K562 (cell line): ENCODE results near the gene PLA2G4D. TPM values are rescaled to one million over a fixed set of nuclear protein-coding genes. Genes with fewer than 3 reads are reported as not detected.

ENCODE experiments used
- ATAC-seq: fragments of 200-7000 bp; cut with Tn5 transposase; 3 replicates; pipeline ENCODE4 v1.9.1; 2020; ENCODE audit warnings: moderate library complexity
- BruUV-seq: library from RNA; stranded (reverse); fragments of 400-500 nt; replicated peaks from 2 replicates; lab custom pipeline; 2021; lab: Mats Ljungman, UMichigan
- CTCF ChIA-PET: fragments of 300-600 bp; formaldehyde crosslinking; extraction: SDS; loops from one replicate; lab custom pipeline; 2021; ENCODE audit warnings: low intra/inter-chr PET ratio; lab: Yijun Ruan, JAX
- POLR2A ChIA-PET: fragments of 300-600, 350-650 bp; sonication (Branson Sonifier 250); formaldehyde crosslinking; extraction: SDS; loops from one replicate; lab custom pipeline; 2021; ENCODE audit warnings: antibody characterized with exemption, inconsistent platforms; lab: Yijun Ruan, JAX
- DNase-seq, 4 experiments: peaks; one replicate each; pipeline versions ENCODE4 v3.0.0 to v3.0.0-alpha.2; 2011 to 2018; ENCODE audit warnings: low spot score in 3 of 4, mixed read lengths in 3 of 4; ENCODE audit errors: extremely low read depth in 1 of 4
- FAIRE-seq: peaks from 2 replicates; lab custom pipeline; 2011; peaks lifted over from hg19 to GRCh38; lab: Jason Lieb, UNC
- H2AFZ ChIP-seq: 2 replicates; pipeline ENCODE4 v1.6.0; 2011; ENCODE audit warnings: low read depth, low read length, control low read depth, inconsistent platforms
- H3K27ac ChIP-seq: fragments of 200-600 bp; 3 replicates; pipeline ENCODE4 v1.8.0; 2011; ENCODE audit warnings: low read depth, mild to moderate bottlenecking, control low read depth, inconsistent platforms, low read length, moderate library complexity, mixed read lengths; ENCODE audit errors: extremely low read depth
- H3K27me3 ChIP-seq, 2 experiments: fragments of 300-600 bp in 1 of 2; 2 replicates in 1 of 2; 3 replicates in 1 of 2; pipeline versions ENCODE4 v1.6.0 to v1.8.0; 2011; ENCODE audit warnings: inconsistent platforms in 2 of 2, low read length in 2 of 2, mild to moderate bottlenecking in 1 of 2, mixed read lengths in 1 of 2, moderate library complexity in 1 of 2; ENCODE audit not compliant: control insufficient read depth in 2 of 2, insufficient read depth in 2 of 2
- H3K36me3 ChIP-seq: fragments of 300-600 bp; 3 replicates; pipeline ENCODE4 v1.8.0; 2011; ENCODE audit warnings: mild to moderate bottlenecking, low read length, inconsistent platforms; ENCODE audit not compliant: control insufficient read depth, insufficient read depth
- H3K4me1 ChIP-seq, 2 experiments: fragments of 200-600 bp in 1 of 2; replicated peaks in 1 of 2; 2 replicates in 1 of 2; 3 replicates in 1 of 2; pipeline versions ENCODE4 v1.5.1 to v1.8.0; 2011; ENCODE audit warnings: inconsistent platforms in 2 of 2, low read length in 2 of 2, mild to moderate bottlenecking in 1 of 2, mixed read lengths in 1 of 2, moderate library complexity in 1 of 2; ENCODE audit not compliant: control insufficient read depth in 2 of 2, insufficient read depth in 2 of 2
- H3K4me2 ChIP-seq: 2 replicates; pipeline ENCODE4 v1.6.1; 2011; ENCODE audit warnings: low read length, control low read depth, inconsistent platforms, mixed read lengths; ENCODE audit not compliant: insufficient read depth
- H3K4me3 ChIP-seq: fragments of 200-600 bp; sonication (generic), shearing (Covaris generic); 2 replicates; pipeline ENCODE4 v1.5.1; 2016; ENCODE audit warnings: control low read depth, inconsistent platforms
- H3K79me2 ChIP-seq: fragments of 200-600 bp; 3 replicates; pipeline ENCODE4 v1.8.0; 2011; ENCODE audit warnings: low read length, inconsistent platforms; ENCODE audit not compliant: control insufficient read depth, insufficient read depth
- H3K9ac ChIP-seq, 2 experiments: 2 replicates each; pipeline versions ENCODE4 v1.6.0 to v1.6.1; 2011; ENCODE audit warnings: low read depth in 2 of 2, low read length in 2 of 2, control low read depth in 1 of 2, inconsistent platforms in 1 of 2, mild to moderate bottlenecking in 1 of 2, mixed read lengths in 1 of 2; ENCODE audit not compliant: insufficient read depth in 1 of 2
- H3K9me1 ChIP-seq: one replicate; pipeline ENCODE4 v1.6.0; 2011; ENCODE audit warnings: inconsistent platforms, mild to moderate bottlenecking, low read length, moderate library complexity; ENCODE audit not compliant: control insufficient read depth, insufficient read depth
- H3K9me3 ChIP-seq: replicated peaks from 2 replicates; pipeline ENCODE4 v1.5.1; 2011; ENCODE audit warnings: low read depth, low read length, inconsistent platforms; ENCODE audit not compliant: control insufficient read depth, insufficient read depth
- H4K20me1 ChIP-seq: replicated peaks from 2 replicates; pipeline ENCODE4 v1.6.1; 2011; ENCODE audit warnings: low read length, inconsistent platforms, mixed read lengths; ENCODE audit not compliant: control insufficient read depth, insufficient read depth
- BMI1 ChIP-seq: fragments of 150-350 bp; IDR thresholded peaks from 2 replicates; pipeline ENCODE4 v1.6.1; 2014; ENCODE audit warnings: low read length
- HNRNPK ChIP-seq: fragments of 200-400 bp; formaldehyde crosslinking; IDR thresholded peaks from one replicate; pipeline ENCODE4 v1.6.1; 2018; ENCODE audit warnings: mild to moderate bottlenecking, low read depth, low read length; ENCODE audit not compliant: poor library complexity, severe bottlenecking
- MEIS2 ChIP-seq: fragments of 450-650 bp; IDR thresholded peaks from 2 replicates; pipeline ENCODE4 v1.6.1; 2014; ENCODE audit warnings: mild to moderate bottlenecking; ENCODE audit not compliant: partially characterized antibody
- RBBP5 ChIP-seq: fragments of 200-600 bp; sonication (generic); IDR thresholded peaks from 2 replicates; pipeline ENCODE4 v1.6.1; 2012; ENCODE audit warnings: borderline replicate concordance, mild to moderate bottlenecking, low read length, control low read depth, inconsistent platforms; ENCODE audit not compliant: insufficient read depth, poor library complexity, severe bottlenecking
- SMAD1 ChIP-seq: fragments of 150-350 bp; IDR thresholded peaks from 2 replicates; pipeline ENCODE4 v1.6.1; 2014; ENCODE audit warnings: low read length, low read depth; ENCODE audit not compliant: partially characterized antibody
- XRCC5 ChIP-seq: fragments of 200-400 bp; formaldehyde crosslinking; IDR thresholded peaks from 2 replicates; pipeline ENCODE4 v1.6.1; 2017; ENCODE audit warnings: low read depth, mild to moderate bottlenecking, low read length
- ZNF77 ChIP-seq: fragments of 250-450 bp; sonication (Bioruptor Pico); IDR thresholded peaks from 2 replicates; pipeline ENCODE4 v1.5.0; 2020
- WGBS: fragments of 100-300 bp; shearing (Covaris generic); methylation state at CpG from one replicate; pipeline ENCODE4 v1.1.6; 2016; ENCODE audit warnings: low coverage, mixed read lengths; ENCODE audit not compliant: insufficient coverage; ENCODE audit errors: missing lambda C conversion rate; 5-methylcytosine and 5-hydroxymethylcytosine counted together
- in situ Hi-C: fragments of 300-500 bp; cut with MboI; formaldehyde crosslinking; loops from 4 replicates; pipeline ENCODE4 v1.15.0; 2018; ENCODE audit warnings: inconsistent platforms, mixed read lengths
- intact Hi-C: fragments of 100-400 bp; cut with micrococcal nuclease; formaldehyde crosslinking; loops from 2 replicates; pipeline ENCODE4 v1.14.2; 2022
- polyA plus RNA-seq, 8 experiments: library from polyadenylated mRNA; depleted of rRNA in 4 of 8; stranded (reverse) in 5 of 8; unstranded in 3 of 8; fragments of >200 nt; fragmentation: Nextera tagmentation in 2 of 8; fragmentation: Illumina TruSeq in 1 of 8; extraction: Ambion mirVana in 2 of 8; extraction: Trizol in 1 of 8; gene quantifications; 2 replicates each; pipeline versions ENCODE4 v1.2.1 to v1.2.3, GENCODE V29; 2011 to 2014; ENCODE audit warnings: inconsistent platforms in 1 of 8, missing spikeins in 1 of 8
- total RNA-seq, 7 experiments: library from RNA; depleted of rRNA in 6 of 7; stranded (reverse); fragments of >200 nt in 6 of 7; fragmentation: Illumina TruSeq in 2 of 7; extraction: Trizol in 2 of 7; gene quantifications; 2 replicates each; pipeline versions ENCODE4 v1.2.1 to v1.2.3, GENCODE V29; 2011 to 2021; ENCODE audit warnings: low replicate concordance in 1 of 7
- TF ChIP-seq, protein P1 (sequence below): fragments of 250-450 bp; sonication (Bioruptor Pico); IDR thresholded peaks from 2 replicates; pipeline ENCODE4 v1.8.0; 2022; ENCODE audit warnings: inconsistent platforms, mild to moderate bottlenecking, moderate library complexity, borderline replicate concordance
- TF ChIP-seq, protein P2 (sequence below), 2 experiments: fragments of 450-650 bp in 1 of 2; sonication (generic) in 1 of 2; formaldehyde crosslinking in 1 of 2; IDR thresholded peaks; 2 replicates each; pipeline versions ENCODE4 v1.7.1 to v1.9.0; 2016 to 2022; ENCODE audit warnings: inconsistent platforms in 1 of 2, mild to moderate bottlenecking in 1 of 2, missing genetic modification reagents in 1 of 2

PLA2G4D gene
- total and polyA plus RNA-seq, 9 of the 15 experiments (the other 6 are each of a cell fraction or from before 2014, with no cell fraction given): 0.04 TPM; not detected in 8

DNA sequence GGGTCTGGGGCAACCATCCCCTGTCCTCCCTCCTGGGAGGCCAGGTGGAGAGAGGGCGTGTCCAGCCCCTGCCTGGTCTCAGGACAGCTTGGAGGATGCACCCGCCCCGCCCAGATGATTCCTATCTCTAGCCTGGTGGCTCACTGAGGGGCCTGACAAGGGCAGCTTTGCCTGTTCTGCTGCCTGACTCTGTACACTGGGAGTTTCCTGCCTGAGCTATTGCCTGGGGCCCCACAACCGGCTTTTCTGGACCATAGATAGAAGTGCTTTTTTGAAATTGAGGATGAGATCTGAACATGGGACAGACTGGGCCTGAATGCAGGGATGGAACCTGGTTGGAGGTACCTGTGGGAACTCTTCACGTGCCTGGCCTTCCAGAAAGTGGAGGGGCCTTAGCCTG, 72.8 kb downstream of the PLA2G4D start (continued):
- TF ChIP-seq RBBP5 (no peak), BMI1 (no peak), HNRNPK (no peak)
- TF ChIP-seq, protein P1, sequence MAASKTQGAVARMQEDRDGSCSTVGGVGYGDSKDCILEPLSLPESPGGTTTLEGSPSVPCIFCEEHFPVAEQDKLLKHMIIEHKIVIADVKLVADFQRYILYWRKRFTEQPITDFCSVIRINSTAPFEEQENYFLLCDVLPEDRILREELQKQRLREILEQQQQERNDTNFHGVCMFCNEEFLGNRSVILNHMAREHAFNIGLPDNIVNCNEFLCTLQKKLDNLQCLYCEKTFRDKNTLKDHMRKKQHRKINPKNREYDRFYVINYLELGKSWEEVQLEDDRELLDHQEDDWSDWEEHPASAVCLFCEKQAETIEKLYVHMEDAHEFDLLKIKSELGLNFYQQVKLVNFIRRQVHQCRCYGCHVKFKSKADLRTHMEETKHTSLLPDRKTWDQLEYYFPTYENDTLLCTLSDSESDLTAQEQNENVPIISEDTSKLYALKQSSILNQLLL (CRISPR knock-in tag): no peak

DNA sequence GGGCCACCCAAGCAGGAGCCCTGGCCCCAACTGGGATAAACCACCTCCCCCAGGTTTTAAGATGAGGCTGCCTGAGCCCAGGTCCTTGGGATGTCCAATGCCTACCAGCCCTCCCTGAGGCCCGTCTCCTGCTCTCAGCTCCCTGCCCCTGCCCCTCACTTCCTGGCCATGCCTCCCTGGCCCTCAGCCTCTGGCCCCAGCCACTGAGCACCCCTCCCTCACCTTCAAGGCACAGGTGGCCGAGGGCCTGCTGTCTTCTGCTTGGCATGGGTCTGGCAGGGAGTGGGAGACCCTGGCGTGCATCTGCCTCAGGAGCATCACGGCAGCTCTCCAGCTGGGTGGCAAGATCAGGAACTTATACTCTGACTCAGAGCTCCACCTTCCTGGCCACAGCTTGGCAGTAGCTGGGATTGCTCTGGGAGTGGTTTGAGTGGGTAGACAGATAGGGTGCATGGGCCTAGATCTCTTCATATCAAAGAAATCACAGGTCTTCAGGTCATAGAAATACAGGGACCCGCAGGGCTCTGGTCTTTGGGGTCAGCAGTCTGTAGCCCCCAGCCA, 73.6 kb downstream of the PLA2G4D start, which contains the start of gene PLA2G4E:
Gene PLA2G4E (minus strand): TSS at position 330 of the 561 bp plus-strand sequence. CDS start 12 bp downstream, at position 318.
- TF ChIP-seq, protein P2, sequence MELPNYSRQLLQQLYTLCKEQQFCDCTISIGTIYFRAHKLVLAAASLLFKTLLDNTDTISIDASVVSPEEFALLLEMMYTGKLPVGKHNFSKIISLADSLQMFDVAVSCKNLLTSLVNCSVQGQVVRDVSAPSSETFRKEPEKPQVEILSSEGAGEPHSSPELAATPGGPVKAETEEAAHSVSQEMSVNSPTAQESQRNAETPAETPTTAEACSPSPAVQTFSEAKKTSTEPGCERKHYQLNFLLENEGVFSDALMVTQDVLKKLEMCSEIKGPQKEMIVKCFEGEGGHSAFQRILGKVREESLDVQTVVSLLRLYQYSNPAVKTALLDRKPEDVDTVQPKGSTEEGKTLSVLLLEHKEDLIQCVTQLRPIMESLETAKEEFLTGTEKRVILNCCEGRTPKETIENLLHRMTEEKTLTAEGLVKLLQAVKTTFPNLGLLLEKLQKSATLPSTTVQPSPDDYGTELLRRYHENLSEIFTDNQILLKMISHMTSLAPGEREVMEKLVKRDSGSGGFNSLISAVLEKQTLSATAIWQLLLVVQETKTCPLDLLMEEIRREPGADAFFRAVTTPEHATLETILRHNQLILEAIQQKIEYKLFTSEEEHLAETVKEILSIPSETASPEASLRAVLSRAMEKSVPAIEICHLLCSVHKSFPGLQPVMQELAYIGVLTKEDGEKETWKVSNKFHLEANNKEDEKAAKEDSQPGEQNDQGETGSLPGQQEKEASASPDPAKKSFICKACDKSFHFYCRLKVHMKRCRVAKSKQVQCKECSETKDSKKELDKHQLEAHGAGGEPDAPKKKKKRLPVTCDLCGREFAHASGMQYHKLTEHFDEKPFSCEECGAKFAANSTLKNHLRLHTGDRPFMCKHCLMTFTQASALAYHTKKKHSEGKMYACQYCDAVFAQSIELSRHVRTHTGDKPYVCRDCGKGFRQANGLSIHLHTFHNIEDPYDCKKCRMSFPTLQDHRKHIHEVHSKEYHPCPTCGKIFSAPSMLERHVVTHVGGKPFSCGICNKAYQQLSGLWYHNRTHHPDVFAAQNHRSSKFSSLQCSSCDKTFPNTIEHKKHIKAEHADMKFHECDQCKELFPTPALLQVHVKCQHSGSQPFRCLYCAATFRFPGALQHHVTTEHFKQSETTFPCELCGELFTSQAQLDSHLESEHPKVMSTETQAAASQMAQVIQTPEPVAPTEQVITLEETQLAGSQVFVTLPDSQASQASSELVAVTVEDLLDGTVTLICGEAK (IDR thresholded peaks at IDR 0.05): no peak
- TF ChIP-seq, protein P2 (CRISPR knock-in tag; IDR thresholded peaks at IDR 0.05): no peak
- TF ChIP-seq MEIS2 (no peak), XRCC5 (no peak), SMAD1 (no peak), ZNF77 (CRISPR knock-in tag) (no peak)
- no TSS peak for BruUV-seq
- H3K27me3 ChIP-seq: peaks cover 15 to 27% of the 10 kb centered on the region in 2 experiments; a peak in 4 of 5 replicates
- H3K4me1 ChIP-seq: no peaks in the 10 kb centered on the region; a peak in 1 of 5 replicates
- H3K36me3 ChIP-seq: no peaks in the 10 kb centered on the region
- no peak within 1 kb of the TSS for H3K9ac ChIP-seq
- ChIA-PET CTCF (no interaction called here), POLR2A (interaction anchor here (0.7 to 0.9 kb wide), 2 partner anchors 9 to 680 kb away, joined by 3 read pairs; no protein-coding TSS in a partner anchor)
- no peak within 1 kb of the TSS for H2AFZ ChIP-seq
- FAIRE-seq (no peak), DNase-seq (no peak), ATAC-seq (no peak)
- 0% methylated on average over 4 of the region's 5 CpGs for WGBS
- no peak within 1 kb of the TSS for H3K27ac ChIP-seq
- H3K9me3 ChIP-seq: peaks cover 3% of the 10 kb centered on the region; the same call in 1 of the 2 replicates
- intact Hi-C loops (no loop called here), in situ Hi-C loops (no loop called here)
- no peaks in the 10 kb centered on the region for H3K9me1 ChIP-seq
- H3K4me2 ChIP-seq: no peak within 1 kb of the TSS
- no peaks in the 10 kb centered on the region for H3K79me2 ChIP-seq
- no peaks in the 10 kb centered on the region; the same call in 1 of the 2 replicates for H4K20me1 ChIP-seq
- H3K4me3 ChIP-seq: no peak within 1 kb of the TSS
